ENCODE data around the gene CGB7.

CGB7 gene

DNA sequence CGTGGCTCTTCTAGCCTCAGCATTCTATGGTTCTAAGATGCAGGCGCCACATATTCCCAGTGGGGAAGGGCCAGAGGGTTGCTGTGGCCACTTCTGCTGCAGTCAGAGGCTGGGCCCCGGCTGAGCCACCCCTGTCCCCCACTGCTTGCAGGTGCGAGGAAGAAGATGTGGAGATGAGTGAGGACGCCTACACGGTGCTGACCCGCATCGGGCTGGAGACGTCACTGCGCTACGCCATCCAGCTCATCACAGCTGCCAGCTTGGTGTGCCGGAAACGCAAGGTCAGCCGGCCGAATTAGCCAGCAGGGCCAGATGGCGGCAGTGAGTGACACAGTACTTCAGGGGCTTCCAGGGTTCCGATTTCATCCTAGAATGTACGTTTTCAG lies 42.7 kb downstream of the CGB7 start:
- DNase-seq, result no peak

DNA sequence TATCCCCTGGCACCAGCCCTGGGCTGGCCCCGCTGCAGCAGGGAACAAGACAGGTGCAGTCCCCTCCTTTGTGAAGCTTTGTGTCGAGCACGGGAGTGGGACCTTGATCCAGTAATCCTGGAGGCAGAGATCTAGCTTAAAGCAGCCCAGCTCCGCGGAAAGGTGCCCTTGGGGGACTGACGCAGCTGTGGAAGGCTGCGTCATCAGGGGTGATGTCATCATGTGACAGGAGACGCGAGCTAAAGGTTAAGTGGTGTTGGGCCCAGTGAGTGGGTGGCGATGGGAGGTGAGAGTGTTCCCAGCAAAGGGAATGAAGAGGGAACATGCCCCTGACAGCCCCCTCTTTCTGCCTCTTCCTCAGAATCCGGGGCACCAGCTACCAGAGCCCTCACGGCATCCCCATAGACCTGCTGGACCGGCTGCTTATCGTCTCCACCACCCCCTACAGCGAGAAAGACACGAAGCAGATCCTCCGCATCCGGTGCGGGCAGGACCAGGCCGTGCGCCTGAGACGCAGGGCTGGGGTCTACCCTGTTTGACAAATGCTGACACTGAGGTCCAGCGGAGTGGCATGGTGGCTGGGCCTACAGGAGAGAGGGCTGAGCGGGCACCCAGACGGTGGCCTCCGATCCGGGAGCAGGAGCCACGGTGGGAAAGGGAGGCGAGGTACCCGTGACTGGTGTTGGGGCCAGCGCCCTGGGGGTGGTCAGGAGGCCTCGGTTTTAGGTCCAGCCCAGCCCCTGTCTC lies 43.3 kb downstream of the CGB7 start:
- DNase-seq, result no peak

DNA sequence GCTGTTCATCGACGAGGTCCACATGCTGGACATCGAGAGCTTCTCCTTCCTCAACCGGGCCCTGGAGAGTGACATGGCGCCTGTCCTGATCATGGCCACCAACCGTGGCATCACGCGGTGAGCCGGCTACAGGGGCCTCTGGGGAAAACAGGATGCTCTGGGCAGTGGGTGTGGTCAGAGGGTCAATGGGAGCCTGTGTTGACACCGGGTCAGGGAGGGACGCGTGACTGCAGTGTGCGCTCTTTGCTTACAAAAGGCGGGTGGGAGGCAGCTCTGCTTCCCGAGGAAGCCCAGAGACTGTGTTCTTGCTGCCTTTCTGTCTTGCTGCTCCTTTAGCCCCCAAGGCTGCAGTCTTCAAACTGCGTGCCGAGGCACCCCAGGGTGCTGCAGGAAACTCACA lies 46.4 kb downstream of the CGB7 start:
- no peak for DNase-seq

GRCh38 chr19:49010453-49010852 lies 47.1 kb downstream of the CGB7 start:
- no peak for DNase-seq

DNA sequence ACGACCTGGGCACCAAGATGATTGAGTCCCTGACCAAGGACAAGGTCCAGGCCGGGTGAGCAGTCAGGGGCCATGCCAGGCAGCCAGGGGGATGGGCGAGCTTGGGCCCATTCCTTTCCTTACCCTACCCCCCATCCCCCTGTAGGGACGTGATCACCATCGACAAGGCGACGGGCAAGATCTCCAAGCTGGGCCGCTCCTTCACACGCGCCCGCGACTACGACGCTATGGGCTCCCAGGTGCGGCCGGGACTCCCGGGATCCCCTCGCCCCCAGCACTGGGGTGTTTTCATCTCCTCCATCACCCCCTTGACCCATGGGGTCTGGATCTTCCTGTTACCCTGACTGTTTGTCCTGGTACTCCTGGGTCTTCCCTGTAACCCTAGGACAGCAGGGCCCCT lies 47.7 kb downstream of the CGB7 start:
- DNase-seq, result no peak

GRCh38 chr19:49006905-49007304 lies 50.6 kb downstream of the CGB7 start:
- DNase-seq, result no peak

DNA sequence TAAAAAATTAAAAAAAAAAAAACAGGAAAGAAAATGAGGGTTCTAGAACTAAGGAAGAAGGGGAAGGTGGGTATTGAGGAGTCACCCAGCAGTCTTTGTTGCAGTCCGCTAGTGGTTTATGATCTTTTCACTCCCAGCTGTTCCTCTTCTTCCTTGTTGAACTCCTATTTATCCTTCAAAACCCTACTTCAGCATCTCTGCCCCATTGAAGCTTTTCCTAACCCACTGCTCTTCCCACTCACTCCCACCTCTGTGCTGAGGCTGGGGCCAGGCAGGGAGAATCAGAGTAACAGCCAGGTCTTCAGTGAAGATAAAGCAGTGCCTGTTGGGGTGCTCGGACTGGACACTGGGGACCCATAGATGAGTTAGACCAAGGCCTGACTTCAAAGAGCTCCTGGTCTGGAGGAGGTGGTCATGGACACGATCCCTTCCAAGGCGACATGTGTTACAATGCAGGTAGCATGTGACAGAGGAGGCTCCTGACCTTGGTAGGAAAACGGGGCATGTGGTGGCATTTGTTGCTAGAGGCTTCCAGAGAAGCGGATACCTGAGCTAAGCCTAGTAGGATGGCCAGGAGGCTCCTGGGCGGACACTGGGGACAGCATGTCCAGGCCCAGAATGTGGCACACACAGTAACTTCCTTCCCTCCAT lies 52.5 kb downstream of the CGB7 start:
- DNase-seq, result no peak

Data from NCI-H2081 (cell line).